Activated CD4-positive, alpha-beta T cell treated with anti-CD3 and anti-CD28 coated beads, Interleukin-10, Interleukin-2, amounts not matched to agents 100 ng/mL and 50 ng/mL, durations not matched to agents 16 hours and 8 hours (primary cell): ENCODE measurements around the gene RHEB.

Experiments
- DNase-seq: peaks from one replicate; pipeline ENCODE4 v3.0.0-alpha.2; 2020

Gene RHEB

DNA sequence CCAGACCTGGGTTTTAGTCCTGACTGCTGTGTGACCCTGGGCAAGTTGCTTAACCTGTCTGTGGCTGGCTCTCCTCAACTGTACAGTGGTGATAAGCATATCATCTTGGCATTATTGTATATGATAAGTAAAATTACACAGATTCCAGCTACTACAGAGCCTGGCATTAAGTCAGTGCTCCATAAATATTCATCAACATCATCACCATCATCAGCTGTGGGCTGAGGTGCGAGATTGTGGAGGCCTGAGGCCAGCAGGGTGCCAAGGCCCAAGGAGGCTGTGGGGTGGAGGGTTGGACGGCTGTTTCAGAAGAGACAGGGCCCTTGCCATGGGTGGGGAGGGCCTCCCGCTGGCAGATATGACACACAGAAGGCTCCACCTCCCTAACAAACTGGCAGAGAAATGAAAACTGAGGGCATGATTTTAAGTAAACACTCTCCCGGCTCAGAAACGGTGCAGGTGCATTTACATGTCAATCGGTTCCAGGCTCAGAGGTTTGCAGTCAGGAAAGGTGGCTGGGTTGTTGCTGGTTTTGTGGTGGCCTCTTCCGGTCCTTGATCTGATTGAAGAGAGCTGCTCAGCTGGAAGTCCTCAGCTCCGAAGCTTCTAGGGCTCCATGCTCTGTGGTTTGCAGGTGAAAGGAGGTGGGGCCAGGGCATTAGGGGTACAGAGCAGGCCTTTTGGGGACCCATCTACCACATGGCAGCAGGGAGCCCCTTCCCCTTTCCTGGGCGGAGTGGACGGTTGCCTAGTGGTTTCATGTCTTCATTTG is 89.9 kb downstream of the RHEB start:
- DNase-seq = peak; percentile 56

DNA sequence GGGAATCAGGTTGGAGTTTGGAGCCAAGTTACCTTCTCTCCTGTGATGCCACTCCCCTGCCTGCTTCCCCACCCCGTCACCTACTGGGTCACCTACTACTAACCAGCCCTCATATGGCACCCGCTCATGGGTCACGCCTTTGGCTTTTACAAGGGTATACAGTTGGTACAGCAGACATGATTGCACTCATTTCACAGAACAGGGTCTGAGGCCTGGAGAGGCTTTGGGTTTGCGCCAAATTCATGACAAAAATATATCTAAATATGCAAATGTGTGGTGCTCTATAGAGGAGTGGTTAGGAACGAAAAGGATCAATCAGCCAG is 90.5 kb downstream of the RHEB start:
- no peak for DNase-seq

DNA sequence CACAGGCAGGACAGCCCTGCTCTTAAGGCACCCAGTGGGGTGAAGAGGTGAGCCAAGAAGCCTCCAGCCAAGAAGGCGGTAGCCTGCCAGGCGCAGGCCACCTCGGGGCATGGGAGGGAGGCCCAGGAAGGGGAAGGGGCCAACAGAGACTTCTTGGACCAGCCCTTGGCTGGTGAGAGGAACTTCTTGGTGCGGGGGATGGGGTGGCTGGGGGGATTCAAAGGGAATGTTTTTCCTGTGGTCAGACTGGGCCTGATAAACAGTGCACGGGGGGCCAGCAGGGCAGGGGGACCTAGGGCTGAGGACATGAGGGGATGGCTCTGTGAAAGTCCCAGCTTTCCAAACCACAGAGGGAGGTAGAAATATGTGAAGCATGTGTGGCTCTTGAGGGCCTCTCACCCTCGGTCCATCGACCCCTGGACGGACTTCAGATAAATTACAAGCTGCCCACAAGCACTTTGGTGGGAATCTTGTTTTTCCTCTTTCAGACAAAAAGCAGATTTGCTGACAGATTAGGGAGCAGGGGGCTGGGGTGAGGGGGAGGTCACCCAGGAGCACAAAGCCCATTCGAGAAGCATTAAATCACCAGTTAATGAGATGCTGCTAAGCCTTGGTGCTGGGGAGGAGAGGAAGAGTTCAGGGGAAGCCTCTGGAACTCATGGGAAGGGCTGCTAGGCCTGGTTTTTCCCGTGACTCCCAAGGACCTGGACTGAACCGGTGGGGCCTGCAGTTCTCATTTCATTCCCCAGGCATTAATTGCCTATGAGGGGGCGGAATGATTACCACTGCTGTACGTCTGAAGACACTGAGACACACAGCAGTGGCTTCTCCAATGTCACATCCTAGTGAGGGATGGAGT is 91.1 kb downstream of the RHEB start:
- DNase-seq = no peak

DNA sequence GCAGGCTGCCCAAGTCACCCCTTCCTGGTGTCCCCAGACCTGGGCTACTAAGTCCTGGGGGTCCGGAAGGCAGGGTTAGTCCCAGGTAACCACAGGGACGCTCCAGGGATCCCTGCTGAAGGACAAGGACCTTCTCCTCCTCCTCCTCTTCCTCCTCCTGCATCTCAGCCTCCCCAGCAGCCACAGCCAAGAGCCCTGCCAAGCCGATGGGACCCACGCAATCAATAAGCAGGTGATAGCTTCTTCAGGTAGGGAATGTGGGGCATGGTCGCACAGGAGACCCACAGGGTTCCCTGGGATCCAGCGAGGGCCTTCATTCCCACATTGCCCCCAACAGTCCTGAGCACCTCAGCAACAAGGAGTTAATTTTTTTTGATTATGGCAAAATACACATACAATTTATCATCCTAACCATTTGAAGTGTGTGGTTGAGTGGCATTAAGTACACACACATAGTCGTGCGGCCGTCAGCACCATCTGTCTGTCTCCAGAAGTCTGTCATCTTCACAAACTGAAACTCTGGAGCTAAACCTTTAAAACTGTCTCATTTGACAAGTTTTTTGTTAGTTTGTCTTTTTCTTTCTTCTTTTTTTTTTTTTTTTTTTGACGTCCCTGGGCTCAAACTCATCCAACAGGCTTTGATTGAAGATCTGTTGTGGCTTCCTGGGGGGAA is 91.9 kb downstream of the RHEB start:
- DNase-seq = no peak

DNA sequence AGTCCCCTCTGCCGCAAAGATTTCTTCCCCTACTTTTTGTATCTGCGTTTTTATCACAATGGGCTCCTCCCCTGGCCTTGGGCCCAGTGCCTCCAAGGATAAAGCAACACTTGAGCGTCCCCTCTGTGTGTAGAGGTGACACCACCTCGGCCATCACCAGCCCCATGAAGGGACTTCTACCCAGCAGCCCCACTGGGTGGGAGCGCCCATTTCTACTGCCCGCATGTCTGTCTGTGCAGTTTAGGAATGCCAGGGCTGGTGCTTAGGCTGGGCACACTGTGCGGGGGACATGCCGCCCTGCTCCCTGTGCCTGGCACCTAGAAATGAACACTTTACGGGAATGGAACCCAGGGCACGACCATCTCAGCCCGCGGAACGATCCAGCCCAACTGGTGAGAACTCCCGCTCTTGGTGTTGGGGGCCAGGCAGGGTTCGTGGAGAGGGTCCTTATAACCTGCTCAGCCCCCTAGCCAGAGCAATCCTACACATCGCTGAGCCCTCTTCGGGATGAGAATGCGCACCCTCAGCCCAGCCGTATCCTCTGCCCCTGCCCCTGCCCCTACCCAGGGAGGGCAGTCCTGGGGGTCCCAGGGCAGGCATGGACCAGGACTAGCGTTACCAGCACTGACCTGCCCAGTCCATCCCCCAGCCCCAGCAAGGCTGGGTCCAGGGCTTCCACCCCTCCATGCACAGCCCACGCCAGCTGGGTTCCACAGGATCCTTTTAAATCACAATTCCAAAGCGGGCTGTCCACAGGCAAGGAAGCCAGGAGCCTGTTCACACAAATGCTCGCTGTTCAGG is 92.6 kb downstream of the RHEB start:
- no peak for DNase-seq

DNA sequence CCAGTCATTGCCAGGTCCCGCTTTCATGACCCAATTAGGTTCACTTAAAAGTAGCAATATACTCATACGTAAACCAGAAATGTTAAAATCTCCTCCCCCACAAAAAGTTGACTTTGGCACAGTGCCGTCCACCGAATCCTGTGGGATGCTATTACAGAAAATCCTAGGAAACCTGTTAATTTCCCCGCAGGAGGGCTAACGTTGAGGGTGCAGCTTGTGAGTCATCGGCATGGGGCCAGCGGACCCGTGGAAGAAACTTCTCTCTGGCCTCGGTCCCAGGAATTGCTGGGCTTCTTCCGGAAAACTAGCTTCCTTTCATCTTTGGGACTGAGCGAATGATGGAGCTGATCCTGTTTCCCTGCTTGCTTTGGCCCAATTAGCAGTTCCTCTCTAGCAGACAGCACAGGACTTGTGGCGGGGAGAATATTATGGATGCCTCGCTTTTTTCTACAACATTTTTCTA is 93.2 kb downstream of the RHEB start:
- no peak for DNase-seq

DNA sequence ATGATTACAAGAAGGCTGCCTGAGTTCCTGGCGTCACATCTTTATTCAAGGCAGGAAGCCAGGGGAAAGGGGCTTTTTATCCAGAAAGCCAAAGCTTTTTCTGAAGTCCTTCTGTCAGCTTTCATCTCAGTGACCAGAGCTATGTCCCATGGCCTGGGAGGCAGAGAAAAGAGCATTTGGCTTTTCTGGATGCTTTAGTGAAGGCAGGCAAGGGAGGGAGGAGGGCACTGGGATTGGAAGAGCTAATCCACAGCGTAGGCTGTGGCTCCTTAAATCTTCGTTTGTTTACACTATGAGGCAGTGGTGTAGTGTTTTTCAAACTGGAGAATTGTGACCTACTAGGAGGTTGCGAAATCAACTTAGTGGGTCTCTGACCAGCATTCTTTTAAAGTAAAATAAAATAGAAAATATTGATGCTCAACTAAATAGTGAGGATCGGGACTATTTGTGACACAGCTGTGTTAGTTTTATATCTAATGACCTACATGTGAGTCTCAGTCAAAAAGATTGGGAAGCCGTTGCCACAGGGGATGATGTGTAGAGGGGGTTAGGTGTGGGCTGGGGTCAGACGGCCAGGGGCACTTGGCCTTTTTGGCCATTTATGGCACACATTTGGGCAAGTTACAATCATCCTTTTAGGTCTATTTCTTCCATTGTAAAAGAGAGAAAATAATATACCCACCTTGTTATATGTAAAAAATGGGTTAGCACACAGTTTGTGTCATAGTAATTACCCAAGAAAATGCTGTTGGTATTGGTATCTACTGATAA is 93.8 kb downstream of the RHEB start:
- no peak for DNase-seq

DNA sequence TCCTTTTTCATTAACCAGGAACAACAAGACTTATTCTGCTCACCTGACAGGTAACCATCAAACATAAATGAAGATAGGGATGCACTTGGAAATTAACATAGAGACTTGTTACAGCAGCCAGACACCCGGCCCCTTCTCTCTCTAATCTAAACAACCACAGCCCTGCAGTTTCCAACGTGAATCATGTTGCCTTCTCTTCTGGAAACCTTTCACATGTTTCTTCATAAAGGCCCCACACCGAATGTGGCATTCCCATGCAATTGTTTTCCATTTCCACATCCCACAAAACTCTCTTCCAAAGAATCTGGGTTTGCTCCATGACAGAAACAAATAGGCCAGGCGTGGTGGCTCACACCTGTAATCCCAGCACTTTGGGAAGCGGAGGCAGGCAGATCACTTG is 94.9 kb downstream of the RHEB start:
- DNase-seq = no peak

DNA sequence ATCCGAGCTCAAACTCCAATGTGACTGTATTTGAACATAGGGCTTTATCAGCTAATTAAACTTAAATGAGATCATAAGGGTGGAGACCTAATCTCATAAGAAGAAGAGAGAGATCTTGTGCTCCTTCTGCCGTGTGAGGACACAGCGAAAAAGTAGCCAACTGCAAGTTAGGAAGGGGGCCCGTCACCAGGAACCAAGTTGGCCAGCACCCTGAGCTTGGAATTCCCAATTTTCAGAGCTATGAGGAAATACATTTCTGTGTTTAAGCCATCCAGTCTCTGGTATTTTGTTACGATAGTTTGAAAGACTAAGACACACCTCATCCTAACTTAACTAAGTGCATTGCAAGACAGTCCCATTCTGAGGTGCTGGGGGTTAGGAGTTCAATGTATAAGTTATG is 95.8 kb downstream of the RHEB start:
- DNase-seq = no peak

DNA sequence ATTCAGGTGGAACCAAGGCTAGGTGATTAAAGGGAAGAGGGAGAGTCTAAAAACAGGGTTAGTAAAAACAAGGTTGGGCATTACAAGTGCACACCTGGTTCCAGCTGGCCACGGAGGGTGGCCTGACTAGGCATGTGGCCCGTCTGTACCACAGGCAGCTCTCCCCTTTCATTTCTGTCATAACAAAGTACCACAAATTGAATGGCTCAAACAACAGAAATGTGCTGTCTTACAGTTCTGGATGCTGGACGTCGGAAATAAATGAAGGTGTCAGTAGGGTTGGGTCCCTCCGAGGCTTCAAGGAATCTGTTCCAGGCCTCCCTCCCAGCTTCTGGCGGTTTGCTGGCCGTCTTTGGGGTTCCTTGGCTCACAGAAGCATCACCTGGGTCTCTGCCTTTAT is 96.5 kb downstream of the RHEB start:
- no peak for DNase-seq

DNA sequence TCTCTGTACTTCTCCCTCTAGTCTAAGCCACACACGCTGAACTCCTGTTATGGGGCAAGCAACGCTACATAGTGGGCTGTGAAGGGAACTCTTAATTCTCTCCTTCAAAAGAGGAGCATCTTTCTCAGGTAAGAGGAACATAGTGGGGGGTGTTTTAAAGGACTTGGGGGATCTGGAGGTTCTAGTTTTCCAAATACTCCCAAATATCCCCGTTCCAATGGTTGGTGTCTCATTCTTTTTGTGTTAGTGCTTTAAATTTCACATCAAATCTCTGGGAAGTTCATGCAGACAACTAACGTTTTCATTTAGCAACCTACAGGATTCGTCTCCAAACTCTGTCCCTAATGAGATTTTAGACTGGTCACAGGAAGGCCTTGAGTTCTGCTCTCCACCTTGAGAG is 97.5 kb downstream of the RHEB start:
- DNase-seq = no peak

DNA sequence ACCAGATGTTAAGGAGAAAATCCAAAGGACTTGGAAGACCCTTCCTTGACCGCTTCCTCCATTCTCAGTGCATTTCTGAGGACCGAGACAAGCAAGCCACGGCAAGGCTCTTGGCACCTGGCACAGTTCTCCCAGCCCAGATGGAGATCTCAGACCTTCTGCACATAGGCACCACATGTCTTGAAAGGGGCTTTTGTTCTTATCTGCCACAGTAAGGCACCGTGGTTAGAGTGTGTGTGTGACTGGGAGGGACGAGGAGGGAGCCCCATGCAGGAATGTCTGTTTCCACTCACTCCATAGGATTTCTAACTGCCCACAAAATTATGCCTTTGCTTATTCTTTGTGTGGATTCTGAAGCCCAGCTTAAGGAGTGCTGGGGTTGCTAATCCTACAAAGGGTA is 99.6 kb downstream of the RHEB start:
- DNase-seq = no peak

DNA sequence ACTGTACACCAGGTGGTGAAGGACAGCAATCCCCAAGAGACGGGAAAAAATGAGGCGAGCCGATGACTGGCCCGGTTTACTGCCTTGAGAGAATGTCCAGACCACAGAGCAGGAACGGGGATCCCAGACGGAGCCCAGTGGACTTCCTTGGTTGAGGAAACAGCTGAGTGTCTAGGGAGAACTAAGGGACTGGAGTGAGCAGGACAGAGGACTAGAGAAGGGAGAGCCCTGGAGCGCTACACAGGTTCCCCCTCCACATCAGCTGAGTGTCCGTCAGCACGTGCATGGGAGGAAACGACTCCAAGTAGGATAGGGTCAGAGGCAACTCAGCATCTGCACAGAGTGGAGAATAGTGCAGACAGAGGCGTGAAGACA is 102.8 kb downstream of the RHEB start:
- DNase-seq = no peak

DNA sequence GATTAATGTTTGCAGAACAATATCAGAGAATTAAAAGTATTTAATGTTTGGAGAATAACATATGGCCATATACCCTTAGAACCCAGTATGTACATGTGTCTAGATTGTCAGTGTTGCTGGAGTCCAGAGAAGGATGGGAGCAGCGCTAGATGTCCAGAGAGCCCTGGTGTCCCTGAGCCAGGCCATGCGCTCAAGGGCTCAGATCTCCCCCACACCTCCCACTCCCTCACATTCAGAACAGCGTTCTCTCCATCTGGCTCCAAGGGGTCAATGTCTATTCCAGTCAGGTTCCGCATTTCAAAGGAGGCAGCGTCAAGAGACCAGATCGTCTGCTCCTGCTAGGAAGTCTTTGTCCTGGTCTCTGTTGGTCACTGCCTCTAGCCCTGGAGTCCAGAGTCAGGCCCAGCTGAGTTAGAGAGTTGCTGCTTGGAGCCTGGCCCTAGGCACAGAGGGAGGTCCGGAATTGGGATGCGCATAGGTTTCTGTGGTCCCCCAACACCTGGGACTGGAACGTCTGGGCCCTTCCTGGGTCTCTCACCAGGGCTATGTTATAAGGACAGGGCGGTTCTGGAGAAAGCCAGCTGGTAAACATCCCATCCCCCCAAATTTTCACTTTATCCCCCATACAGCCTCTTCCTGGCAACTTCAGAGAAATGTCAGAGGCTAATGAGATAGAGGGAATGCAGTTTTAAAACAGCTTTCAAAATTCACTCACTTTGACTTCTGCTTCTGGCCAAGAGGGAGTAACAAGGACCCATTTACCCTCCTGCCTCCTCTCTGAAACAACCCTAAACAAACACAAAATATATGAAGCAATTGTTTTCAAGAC is 103.4 kb downstream of the RHEB start:
- DNase-seq = no peak
